ENCODE data around the gene C18orf32.
A peak's percentile ranks its signal among the peaks of the same experiment; 100 is the strongest.
"Not testable (repeated sequence)": the region's sequence is repeated elsewhere in the genome, so short reads cannot be mapped to it uniquely, and the experiment has no call there.

Gene C18orf32

DNA sequence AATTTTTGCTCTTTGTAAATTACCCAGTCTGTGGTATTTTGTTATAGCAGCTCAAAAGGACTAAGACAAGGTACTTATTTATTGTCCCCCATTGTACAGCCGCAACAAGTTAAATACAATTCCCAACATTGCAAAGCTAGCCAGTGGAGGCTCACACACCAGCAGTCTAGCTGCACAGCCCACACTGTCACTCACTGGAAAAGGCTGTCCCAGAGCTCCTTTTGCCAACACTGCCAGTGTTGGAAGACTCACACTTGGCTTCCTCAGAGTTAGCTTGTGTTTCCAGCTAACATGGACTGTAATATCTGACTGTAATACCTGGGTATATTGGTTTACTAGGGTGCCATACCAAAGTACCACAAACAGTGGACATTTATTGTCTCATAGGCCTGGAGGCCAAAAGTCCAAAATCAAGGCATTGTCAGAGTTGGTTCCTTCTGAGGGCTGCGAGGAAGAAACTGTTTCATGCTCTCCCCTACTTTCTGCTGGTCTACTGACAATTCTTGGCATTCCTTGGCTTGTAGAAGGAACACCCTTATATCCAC, 19.9 kb downstream of the C18orf32 start:
- no peak for FAIRE-seq

DNA sequence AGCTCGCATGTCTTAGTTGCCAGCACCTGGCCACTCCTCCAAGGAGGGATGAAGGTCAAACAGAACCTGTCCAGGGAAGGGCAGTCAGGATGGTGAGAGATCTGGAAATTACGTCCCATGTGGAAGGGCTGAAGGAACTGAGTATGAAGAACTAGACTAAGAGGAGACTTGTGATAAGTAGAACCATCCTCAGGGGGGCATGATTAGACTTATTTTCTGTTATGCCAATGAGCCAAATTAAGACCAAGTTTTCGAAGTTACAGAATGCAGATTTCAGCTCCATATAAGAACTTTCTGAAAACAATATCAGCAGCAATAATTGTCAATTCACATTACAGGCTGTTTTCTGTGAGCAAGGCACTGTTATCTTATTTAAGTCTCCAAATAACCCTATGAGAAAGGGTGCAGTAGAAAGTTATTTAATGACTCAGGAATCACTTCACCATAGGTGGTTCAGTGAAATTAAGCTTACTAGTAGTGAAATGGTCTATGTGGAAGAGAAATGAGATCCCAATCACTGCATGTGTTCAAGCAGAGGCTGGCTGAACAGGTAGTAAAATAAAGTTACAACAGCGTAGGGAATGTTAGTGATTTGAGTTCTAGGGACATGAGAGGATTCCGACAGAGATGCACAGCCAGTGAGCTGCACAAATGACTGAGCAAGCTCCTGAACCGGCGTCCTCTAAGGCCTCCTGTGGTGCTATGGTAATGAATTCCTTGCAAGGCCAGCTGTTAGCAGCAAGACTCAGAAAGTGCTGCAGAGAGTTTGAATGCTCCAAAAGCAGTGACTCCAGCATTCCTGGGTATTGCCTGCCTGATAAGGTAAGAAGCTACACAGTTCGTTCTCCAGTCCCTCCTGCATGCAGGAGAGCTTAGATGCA, 22.1 kb downstream of the C18orf32 start:
- no peak for FAIRE-seq

DNA sequence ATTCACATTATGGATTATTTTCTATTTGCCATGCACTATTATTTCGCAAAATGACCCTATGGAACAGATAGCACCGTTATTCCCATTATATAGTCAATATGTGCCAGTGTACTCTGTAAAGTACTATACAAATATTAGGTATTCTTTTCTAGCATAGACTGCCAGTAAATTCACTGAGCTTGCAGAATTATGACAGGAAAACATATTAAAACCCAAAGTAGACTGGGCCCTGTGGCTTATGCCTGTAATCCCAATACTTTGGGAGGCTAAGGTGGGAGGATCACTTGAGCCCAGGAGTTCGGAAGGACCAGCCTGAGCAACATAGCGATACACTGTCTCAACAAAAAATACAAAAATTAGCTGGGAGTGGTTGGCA, 25.4 kb downstream of the C18orf32 start:
- FAIRE-seq: no peak

DNA sequence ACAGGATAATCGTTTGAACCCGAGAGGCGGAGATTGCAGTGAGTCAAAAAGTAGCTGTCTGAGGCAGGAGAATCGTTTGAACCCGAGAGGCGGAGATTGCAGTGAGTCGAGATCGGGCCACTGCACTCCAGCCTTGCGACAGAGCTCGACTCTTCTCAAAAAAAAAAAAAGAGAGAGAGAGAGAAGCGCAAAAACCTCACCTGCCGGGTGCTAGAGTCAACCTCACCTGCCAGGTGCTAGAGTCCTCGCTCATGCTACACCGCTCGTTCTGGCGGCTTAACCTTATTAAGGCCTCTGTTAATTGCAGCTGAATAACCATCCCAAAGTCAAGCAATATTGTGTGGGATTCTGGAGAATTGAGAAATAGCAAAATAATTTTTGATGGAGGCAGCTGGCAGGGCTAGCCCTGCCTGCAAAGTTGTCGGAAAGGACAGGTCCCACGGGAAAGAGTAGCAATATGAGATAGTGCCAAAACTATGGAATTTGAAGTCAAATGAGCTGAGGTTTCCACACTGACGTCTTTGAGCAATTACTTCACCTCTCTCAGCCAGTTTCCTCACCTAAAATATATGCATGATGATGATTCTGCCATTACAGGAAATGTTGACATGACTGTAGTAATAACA, 25.9 kb downstream of the C18orf32 start:
- no peak for FAIRE-seq

DNA sequence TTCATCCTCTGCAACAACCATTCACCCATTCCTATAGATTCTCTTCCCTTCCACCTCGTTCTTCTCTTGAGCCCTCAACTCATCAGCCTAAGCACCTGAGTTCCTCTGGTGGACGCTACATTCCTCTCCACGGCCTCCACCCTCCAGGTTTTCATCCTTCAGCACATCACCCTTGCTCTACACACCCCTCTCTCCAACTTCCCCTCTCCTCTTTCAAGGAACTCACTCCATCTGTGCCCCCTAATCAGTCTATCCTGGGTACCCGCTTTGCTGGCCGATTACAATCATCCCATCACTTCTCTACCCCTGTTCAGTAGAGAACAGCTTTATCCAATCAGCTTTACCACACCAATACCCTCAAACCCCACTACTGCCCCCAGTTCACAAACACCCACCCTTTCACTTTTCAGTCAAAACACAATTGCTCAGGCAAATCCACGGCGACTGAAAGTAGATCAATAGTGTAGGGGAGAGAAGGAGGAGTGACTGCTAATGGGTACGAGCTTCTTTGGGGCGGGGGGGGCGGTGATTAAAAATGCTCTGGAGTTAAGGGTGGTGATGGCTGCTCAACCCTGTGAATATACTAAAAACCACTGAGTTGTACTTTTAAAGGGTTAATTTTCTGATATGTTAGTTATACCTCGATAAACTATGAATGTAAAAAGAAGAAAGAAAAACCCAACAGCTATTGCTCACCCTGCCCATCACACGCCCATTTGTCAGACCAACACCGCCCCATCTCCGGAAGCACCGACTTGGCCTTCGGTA, 27.4 kb downstream of the C18orf32 start:
- FAIRE-seq: no peak

DNA sequence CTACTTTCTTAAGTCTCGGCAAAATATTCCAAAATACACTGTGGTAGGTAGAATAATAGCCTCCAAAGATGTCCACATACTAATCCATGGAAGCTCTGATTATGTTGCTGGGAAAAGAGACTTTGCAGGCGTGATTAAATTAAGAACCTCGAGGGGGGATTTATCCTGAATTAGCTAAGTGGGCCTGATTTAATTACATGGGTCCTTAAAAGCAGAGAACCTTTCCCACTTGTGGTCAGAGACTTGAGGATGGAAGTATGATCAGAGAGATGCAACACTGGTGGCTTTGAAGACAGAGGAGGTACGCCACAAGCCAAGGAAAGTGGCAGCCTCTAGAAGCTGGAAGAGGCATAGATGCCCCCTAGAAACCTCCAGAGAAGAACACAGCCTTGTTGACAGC, 29.4 kb downstream of the C18orf32 start:
- no peak for FAIRE-seq

DNA sequence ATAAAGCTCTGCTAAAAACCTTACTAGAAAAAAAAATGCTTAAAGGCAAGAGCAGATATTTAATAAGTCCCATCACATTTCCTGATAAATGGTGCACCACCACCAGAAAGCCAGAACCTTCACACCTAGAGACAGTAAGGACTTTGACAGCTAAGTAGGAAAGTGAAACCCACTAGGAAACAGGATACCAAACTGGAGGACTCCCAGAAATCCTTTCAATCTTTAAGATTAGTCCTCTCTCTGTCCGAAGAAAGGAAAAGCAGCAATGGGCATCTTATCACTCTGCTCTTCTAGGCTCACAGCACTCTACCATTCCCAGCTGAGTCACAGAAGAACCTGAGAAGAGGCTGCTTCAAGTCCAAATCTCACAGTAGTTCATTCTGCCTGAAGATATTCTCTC, 30.2 kb downstream of the C18orf32 start:
- no peak for FAIRE-seq

DNA sequence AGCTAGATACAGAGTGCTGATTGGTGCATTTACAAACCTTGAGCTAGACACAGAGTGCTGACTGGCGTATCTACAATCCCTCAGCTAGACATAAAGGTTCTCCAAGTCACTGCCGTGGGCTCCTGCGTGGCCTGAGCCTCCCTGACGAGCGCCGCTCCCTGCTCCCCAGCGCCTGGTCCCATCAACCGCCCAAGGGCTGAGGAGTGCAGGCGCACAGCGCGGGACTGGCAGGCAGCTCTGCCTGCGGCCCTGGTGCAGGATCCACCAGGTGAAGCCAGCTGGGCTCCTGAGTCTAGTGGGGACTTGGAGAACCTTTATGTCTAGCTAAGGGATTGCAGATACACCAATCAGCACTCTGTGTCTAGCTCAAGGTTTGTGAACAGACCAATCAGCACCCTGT, 34.5 kb downstream of the C18orf32 start:
- not testable (repeated sequence) for FAIRE-seq

DNA sequence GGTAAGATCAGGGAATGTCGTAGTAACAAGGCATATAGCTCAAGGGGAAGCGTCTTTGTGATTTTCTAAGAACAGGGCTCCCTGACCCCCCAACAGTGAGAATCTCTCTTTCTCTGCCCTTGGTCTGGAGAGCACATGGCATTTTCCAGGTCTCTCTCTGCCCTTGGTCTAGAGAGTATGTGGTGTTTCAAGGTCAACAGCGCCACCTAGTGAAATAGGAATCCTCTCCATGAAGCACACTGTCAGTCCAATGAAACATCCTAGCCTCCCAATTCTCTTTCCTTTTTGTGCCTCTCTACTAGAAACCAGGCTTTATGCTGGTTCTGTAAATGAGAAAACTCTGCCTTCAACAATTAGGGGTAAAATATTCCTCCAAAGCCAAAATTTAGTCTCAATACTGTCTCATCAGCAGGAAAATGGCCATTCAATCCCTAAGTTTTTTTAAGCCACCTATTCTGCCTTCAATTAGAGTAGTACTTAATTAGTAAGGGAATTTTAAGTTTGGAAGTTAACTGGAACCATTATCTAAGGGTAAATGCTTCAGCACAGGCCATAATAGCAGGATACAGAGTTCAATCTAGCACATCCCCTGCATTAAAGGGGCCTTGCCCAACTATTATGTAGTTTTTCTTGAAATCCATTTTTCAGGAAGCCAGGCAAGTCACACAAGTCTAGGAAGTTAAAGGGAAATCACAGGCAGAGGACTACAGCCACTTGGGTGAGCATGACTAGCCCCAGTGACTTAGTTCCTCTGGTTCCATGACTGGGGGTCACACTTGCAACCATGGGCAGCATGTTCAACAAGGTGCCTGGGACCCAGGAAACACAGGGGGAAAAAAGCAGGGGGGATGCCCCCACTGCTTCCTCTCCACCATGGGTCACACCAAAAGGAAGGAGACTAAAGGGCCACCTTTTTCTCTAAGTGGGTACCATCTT, 39.0 kb downstream of the C18orf32 start:
- FAIRE-seq: no peak

DNA sequence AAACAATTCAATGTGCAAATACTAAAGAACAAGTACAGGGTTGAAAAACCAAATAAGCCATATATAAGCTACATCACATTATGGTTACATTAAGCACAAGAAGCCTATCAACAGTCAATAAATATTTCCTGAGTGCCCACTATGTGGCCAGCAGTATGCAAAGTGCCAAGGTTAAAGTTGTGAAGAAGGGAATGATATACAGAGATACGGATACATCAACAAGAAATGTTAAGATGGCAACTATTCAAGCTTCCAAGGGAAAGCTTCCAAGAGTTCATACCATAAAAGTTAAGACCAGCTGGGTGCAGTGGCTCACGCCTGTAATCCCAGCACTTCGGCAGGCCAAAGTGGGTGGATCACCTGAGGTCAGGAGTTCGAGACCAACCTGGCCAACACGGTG, 40.6 kb downstream of the C18orf32 start:
- no peak for FAIRE-seq

DNA sequence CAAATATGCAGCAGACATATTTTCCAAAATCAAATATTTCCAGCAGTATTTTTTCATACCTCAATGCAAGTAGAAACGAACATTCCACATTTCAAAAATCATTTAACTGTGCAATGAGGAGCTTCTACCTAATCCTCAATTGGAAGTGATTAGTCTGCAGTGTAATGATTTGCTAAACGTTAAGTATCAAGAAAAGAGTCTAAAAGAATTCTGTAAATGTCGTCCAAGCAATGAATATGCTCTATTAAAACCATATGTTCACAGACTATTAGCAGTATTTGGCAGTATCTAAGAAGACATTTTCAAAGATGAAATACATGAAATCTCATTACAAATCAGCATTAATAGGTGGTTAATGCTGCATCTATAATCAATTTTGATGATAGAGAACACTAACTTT, 42.5 kb downstream of the C18orf32 start:
- FAIRE-seq: no peak

DNA sequence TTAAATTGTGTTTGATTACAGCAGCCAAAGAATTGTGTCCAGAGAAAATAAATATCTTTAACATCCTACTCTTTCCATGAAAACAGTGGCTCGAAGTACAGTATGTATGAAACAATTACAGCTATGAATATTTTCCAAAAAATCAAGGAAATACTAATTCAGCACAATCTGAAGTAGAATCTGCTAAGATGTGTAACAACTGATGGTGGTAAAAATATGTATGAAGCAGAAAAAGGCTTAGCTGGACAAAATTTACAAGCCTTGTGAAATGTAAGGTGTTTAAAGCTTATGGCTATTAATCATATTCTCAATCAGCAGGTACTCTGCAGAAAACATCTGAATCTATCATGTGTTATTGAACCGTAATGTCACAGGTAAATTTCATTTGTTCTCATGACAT, 43.2 kb downstream of the C18orf32 start:
- peak; percentile 56 for FAIRE-seq

DNA sequence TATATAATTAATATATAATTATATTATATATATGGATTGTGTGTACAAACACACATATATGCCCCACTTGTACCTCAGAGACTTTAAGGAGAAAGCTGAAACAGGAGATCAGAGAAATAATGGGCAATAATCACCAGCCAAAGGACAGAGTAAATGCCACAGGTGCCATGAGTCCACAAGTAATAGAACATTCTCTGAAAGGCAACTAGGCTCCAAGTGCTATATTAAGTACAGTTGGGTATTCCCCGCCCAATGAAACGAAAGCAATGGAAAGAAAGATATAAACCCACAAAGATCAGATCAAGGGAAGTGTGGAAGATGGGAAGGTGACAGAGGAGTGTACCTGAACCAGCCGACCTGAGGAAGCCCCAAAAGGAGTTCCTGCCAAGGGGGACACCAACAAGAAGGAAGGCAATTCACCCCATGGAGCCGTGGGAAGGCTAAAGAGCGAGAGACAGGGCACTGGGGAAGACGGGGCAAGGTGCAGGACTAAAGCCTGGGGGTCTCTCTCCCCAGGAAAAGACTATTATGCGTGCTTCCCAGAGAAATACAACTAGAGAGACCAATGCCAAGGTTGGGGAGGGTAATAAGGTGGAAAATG, 45.6 kb downstream of the C18orf32 start:
- FAIRE-seq: no peak

DNA sequence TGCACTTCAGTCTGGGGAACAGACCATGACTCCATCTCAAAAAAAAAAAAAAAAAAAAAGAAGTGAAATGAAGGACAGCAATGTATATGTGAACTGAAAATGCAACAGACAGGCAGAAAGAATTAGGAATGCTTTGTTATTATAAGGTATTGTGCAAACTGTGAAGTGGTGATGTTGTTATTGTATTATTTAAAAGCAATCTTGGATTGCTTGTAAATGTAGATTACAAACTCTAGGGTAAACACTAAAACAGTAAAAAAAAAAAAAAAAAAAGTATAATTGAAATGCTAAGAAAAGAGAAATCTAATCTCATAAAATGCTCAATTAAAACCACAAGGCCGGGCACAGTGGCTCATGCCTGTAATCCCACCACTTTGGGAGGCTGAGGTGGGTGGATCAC, 51.9 kb downstream of the C18orf32 start:
- FAIRE-seq: no peak

DNA sequence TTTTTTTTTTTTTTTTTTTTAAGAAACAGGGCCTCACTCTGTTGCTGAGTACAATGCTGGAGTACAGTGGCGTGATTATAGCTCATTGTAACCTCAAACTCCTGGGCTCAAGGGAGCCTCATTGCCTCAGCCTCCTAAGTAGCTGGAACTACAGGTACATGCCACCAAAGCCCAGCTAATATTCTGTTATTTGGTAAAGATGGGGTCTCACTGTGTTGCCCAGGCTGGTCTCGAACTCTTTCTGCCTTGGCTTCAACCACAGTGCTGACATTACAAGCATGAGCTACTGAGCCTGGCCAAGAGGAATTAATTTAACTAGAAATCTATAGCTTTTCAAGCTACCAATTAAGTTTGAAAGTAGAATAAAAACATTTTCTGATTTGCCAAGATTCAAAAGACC, 54.4 kb downstream of the C18orf32 start:
- no peak for FAIRE-seq

DNA sequence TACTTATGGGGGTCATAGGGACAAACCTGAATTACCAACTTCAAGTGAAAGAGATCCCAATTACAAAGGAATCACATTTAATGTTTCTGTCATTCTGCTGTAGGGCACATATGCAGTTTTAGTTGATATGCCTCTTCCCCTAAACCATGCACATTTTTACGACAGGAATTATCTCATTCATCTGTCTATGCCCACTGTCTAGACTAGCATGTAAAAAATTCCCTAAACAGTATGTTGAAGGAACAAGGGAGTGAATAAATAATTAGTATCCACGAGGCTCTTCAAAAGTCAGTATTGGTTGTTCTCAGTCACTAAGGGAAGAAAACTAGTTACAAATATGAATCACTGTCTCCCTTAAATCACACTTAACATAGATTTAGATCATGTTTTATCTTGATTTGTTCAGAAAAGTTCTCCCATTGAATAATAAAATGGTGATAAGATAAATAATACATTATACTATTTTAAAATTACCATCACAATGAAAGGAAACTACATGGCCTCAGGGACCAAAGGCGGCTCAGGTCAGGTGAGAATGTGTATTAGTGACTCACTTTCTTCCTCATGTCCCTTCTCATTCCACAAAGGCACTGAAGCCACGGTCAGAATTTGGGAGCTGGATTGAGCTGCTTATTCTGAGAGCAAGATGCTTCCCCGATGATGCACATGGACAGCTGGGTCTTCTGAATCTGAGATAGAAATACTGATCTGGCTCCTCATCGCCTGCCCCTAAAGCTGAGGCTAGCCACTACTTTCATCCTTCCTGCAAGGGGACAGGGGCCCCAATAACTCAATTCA, 55.7 kb downstream of the C18orf32 start:
- FAIRE-seq: no peak

Measured in islet of Langerhans (tissue), 1 donor.